GM18861 (cell line): ENCODE results near the gene TAS2R60.
"Not testable (repeated sequence)": the region's sequence is repeated elsewhere in the genome, so short reads cannot be mapped to it uniquely, and the experiment has no call there.

ENCODE experiments used
- ATAC-seq: cut with Tn5 transposase; IDR thresholded peaks from one replicate; pipeline ENCODE4 v1.9.1; 2021; ENCODE audit not compliant: unreplicated experiment

Gene TAS2R60, protein sequence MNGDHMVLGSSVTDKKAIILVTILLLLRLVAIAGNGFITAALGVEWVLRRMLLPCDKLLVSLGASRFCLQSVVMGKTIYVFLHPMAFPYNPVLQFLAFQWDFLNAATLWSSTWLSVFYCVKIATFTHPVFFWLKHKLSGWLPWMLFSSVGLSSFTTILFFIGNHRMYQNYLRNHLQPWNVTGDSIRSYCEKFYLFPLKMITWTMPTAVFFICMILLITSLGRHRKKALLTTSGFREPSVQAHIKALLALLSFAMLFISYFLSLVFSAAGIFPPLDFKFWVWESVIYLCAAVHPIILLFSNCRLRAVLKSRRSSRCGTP

DNA sequence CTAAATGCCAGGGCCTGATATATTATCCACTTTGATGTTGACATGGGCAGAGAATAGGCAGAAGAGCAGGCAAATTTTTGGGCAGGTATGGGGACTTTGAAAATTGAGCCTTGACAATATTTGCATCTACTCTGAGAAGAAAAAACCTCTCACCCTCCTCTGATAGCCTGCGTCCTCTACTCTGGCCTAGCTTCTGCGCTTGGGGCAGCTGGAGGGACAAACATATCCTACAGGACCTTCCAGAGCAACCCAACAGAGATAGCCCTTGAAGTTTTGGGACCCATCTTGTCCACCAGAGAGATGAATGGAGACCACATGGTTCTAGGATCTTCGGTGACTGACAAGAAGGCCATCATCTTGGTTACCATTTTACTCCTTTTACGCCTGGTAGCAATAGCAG lies at the start of gene TAS2R60:
TSS of gene TAS2R60 (plus strand) at position 301 of the 400 bp plus-strand sequence. CDS start at position 301, 0 bp downstream.
- no peak for ATAC-seq

DNA sequence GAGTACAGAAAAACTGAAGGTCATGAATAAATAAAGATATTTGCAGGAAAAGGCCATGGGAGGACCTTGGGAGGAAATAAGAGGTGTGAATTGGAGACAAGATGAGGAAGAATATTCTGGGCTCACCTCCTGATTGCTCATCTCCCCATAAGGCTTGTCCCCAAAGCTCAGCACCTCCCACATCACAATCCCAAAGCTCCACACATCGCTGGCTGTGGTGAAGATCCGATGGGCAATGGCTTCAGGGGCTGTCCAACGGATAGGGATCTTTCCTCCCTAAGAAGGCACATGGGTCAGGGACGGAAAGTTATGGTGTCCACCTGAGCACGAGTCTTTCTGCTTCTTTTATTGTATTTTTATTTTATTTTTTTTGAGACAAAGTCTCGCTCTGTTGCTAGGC lies 49.2 kb upstream of the TAS2R60 start:
- no peak for ATAC-seq

- ATAC-seq, result no peak
Observed at GRCh38 chr7:143394777-143395176, 48.5 kb upstream of the TAS2R60 start.

DNA sequence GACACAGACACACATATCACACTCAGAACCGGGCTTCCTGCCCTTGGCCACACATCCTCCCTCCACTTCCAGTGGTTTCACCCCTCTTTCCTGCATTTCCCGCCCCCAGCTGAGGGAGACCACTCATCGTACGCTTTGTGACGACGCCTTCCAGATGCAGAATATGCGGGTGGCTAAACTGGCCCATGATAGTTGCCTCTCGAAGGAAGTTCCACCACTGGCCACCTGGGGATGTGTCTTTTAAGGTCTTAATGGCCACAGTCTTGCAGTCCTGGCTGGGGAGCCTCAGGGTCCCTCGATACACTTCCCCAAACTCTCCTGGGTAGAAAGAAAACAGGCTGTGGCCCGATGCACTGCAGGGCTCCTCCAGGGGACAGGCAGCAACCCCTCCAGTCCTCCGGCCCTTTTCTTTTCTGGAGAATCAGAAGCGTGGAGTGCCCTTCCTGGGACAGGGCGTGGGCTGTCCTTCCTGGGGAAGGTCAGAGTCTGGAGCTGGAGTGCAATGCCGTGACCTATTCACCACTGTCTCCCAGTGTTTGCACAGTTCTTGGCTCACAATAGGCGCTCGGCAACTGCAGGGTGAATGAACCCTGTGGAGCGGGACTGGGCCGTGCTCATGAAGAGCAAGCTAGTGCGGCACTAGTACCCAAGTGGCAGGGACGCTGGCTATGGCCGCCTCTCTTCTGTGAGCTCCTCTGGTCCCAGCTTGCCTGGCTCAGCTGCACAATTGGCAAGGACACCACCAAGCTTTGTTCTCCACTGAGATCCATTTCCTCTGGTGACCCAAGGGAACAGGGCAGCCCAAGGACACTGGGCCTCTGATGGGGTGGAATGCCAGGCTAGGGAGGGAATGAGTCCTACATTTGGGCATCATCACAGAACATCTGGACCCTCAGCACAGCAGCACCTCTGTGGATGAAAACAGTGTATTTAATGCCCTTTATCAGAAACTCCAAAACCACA lies 47.8 kb upstream of the TAS2R60 start:
- ATAC-seq, result no peak

- no peak for ATAC-seq
Observed at GRCh38 chr7:143396182-143396581, 47.1 kb upstream of the TAS2R60 start.

GRCh38 chr7:143396625-143397556 lies 46.4 kb upstream of the TAS2R60 start:
- no peak for ATAC-seq

DNA sequence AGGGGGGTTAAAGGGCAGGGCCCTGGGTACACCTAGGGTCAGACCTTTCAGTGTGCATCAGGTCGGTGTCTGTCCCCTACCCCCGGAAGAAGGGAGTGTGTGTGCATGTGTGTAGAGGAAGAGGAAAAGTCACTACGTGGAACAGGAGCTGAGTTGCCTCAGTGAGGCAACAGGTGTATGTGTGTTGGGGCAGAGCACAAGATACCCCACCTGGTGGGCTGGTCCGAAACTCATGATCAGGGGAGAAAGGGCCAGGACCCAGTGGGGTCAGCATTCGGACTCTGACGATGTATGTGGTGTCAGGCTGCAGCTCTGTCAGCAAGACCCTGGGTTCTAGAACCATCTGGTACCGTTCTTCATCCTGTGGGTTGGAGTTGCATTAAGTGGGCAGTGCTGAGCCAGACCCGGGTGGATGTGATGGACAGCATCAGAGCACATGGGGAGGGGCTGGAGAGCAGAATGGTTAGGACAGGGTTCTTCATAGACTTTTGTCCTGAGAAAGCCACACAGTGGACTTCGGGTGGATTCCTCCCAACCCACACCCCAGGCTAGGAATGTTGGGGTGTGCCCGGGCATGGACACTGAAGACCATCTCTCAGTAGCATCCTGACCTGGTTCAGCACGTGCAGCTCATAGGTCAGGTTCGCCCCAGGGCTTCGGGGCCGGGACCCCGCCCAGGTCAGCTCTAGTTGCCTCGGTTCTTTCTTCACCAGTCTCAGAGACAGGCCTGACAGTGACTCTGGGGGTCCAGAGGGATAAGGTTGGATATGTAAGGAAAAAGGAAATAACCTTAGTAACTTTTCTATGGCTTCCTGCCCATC lies 45.3 kb upstream of the TAS2R60 start:
- no peak for ATAC-seq

GRCh38 chr7:143398616-143399015 lies 44.6 kb upstream of the TAS2R60 start:
- no peak for ATAC-seq

GRCh38 chr7:143399151-143399550 lies 44.1 kb upstream of the TAS2R60 start:
- no peak for ATAC-seq

GRCh38 chr7:143399642-143400041 lies 43.6 kb upstream of the TAS2R60 start:
- no peak for ATAC-seq

DNA sequence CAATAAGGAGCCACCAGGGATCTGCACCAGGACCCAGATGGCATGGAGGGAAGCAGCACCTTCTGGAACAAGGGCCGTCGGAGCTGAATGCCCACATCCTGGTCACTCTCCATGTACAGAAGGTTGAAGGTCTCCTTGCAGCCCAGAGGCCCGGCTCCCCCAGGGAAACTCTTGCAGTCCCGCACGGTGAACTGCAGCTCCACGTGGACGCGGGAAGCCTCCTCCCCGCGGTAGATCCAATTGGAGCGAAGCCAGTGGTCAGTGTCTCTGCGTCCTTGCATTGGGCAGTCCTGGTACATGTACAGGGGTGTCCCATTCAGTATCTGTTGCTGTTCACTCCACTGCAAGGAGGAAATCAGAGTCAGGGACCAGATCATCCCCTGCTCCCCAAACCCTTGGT lies 42.0 kb upstream of the TAS2R60 start:
- no peak for ATAC-seq

DNA sequence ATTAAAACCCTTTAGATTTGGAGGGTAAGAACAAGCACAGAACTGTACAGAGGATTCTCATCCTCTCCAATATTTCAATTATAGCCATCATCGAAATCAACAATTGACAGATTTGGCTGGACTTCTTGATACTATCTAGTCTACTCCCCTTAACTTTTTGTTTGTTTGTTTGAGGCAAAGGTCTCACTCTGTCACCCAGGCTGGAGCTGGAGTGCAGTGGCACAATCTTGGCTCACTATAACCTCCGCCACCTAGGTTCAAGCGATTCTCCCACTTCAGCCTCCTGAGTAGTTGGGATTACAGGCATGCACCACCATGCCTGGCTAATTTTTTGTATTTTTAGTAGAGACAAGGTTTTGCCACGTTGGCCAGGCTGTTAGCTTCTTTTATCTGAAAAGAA lies 41.0 kb upstream of the TAS2R60 start:
- not testable (repeated sequence) for ATAC-seq

- no peak for ATAC-seq
Observed at GRCh38 chr7:143405173-143406001, 37.9 kb upstream of the TAS2R60 start.

DNA sequence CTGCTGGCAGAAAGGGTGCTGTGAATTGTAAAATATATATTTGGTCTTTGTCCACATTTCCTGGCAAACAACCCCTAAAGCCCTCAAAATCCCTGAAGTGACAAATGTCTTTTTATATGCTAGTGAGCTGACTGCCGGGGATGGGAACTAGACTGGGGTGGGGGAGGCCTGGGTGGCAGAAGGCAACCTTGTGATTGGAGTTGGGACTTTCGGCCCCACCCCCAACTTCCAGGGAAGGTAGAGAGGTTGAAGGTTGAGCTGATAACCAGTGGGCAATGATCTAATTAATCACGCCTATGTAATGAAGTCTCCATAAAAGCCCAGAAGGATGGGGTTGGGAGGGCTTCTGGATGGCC lies 37.3 kb upstream of the TAS2R60 start:
- ATAC-seq, result no peak

GRCh38 chr7:143407287-143408251 lies 35.7 kb upstream of the TAS2R60 start:
- ATAC-seq, result no peak

GRCh38 chr7:143408252-143408685 lies 35.0 kb upstream of the TAS2R60 start:
- no peak for ATAC-seq

GRCh38 chr7:143408686-143409561 lies 34.3 kb upstream of the TAS2R60 start, which contains the start of gene EPHA1:
Gene EPHA1, minus strand, starts transcription at chr7:143408856. Its CDS starts 51 bp downstream, at chr7:143408805.
- ATAC-seq, result no peak
